Activated CD8-positive, alpha-beta T cell treated with anti-CD3 and anti-CD28 coated beads for 36 hours (primary cell): ENCODE measurements around the gene STUM. TPM values are rescaled to one million over a fixed set of nuclear protein-coding genes. Genes with fewer than 3 reads are reported as not detected.

Source experiments
- ATAC-seq: fragments of 200-7000 bp; cut with Tn5 transposase; one replicate; pipeline ENCODE4 v1.10.0; 2021; ENCODE audit warnings: mild to moderate bottlenecking, moderate library complexity
- CTCF ChIA-PET: fragments of 350-600 bp; sonication (Branson Sonifier 250); formaldehyde crosslinking; loops from one replicate; lab custom pipeline; 2021; ENCODE audit warnings: antibody characterized with exemption; lab: Charles Lee
- POLR2A ChIA-PET: fragments of 350-600 bp; sonication (Branson Sonifier 250); formaldehyde crosslinking; loops from one replicate; lab custom pipeline; 2021; ENCODE audit warnings: antibody characterized with exemption; lab: Charles Lee
- DNase-seq: peaks from one replicate; pipeline ENCODE4 v3.0.0-alpha.2; 2020
- H3K27ac Mint-ChIP-seq: one replicate; pipeline ENCODE4 v1.8.0; 2021; ENCODE audit warnings: mild to moderate bottlenecking, mixed read lengths
- H3K27me3 Mint-ChIP-seq: one replicate; pipeline ENCODE4 v1.8.0; 2021; ENCODE audit warnings: mixed read lengths
- H3K36me3 Mint-ChIP-seq: one replicate; pipeline ENCODE4 v1.8.0; 2021; ENCODE audit warnings: low read depth, mixed read lengths
- H3K4me1 Mint-ChIP-seq: one replicate; pipeline ENCODE4 v1.8.0; 2021; ENCODE audit warnings: low read depth, mixed read lengths
- H3K4me3 Mint-ChIP-seq: one replicate; pipeline ENCODE4 v1.8.0; 2021; ENCODE audit warnings: mild to moderate bottlenecking, moderate library complexity, mixed read lengths
- H3K9me3 Mint-ChIP-seq: one replicate; pipeline ENCODE4 v1.8.0; 2021; ENCODE audit warnings: mixed read lengths
- intact Hi-C: fragments of 100-400 bp; cut with micrococcal nuclease; formaldehyde crosslinking; loops from one replicate; pipeline ENCODE4 v1.10.0; 2022
- total RNA-seq, 2 experiments: library from RNA; stranded (reverse); gene quantifications; one replicate each; pipeline ENCODE4 v1.2.3, GENCODE V29; 2021
- TF ChIP-seq, protein P1 (sequence below): fragments of 200-600 bp; IDR thresholded peaks from one replicate; pipeline ENCODE4 v1.8.0; 2022; ENCODE audit warnings: antibody characterized with exemption, mild to moderate bottlenecking

The STUM gene
- total RNA-seq, 2 experiments from 2014 or later, result not detected

DNA sequence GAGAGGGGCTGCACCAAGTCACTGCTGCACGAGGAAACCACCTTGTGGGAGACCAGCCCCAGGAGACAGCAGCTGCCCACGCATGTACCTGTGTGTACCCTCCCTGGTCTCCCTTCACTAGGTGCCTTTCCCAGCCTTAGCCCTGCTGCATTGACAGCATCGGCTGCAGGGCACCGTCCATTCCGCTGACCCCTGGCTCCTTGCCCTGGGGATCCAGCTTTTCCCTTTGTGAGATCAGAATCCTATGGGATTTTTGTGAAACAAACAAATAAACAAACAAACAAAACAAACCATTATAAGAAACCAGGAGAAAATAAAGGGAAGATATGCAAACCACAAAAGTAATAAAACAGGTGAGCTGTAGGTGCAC lies 2.1 kb downstream of the STUM start:
- Mint-ChIP-seq H3K27ac (no peak overlapping the region), H3K4me3 (no peak overlapping the region), H3K27me3 (peaks cover 50% of the 10 kb centered on the region), H3K4me1 (peaks cover 13% of the 10 kb centered on the region), H3K9me3 (no peaks in the 10 kb centered on the region), H3K36me3 (no peaks in the 10 kb centered on the region)
- POLR2A ChIA-PET, result interaction anchor here (0.6 kb wide), 1 partner anchor 9 kb away, joined by 3 read pairs; no protein-coding TSS in a partner anchor
- CTCF ChIA-PET, result interaction anchor here (0.7 to 4.9 kb wide), 10 partner anchors 17 to 218 kb away, joined by 3 to 23 read pairs (median 3); no protein-coding TSS in a partner anchor
- TF ChIP-seq, protein P1, sequence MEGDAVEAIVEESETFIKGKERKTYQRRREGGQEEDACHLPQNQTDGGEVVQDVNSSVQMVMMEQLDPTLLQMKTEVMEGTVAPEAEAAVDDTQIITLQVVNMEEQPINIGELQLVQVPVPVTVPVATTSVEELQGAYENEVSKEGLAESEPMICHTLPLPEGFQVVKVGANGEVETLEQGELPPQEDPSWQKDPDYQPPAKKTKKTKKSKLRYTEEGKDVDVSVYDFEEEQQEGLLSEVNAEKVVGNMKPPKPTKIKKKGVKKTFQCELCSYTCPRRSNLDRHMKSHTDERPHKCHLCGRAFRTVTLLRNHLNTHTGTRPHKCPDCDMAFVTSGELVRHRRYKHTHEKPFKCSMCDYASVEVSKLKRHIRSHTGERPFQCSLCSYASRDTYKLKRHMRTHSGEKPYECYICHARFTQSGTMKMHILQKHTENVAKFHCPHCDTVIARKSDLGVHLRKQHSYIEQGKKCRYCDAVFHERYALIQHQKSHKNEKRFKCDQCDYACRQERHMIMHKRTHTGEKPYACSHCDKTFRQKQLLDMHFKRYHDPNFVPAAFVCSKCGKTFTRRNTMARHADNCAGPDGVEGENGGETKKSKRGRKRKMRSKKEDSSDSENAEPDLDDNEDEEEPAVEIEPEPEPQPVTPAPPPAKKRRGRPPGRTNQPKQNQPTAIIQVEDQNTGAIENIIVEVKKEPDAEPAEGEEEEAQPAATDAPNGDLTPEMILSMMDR, result no peak
- ATAC-seq, result no peak
- intact Hi-C loops, result no loop called here
- no peak for DNase-seq

DNA sequence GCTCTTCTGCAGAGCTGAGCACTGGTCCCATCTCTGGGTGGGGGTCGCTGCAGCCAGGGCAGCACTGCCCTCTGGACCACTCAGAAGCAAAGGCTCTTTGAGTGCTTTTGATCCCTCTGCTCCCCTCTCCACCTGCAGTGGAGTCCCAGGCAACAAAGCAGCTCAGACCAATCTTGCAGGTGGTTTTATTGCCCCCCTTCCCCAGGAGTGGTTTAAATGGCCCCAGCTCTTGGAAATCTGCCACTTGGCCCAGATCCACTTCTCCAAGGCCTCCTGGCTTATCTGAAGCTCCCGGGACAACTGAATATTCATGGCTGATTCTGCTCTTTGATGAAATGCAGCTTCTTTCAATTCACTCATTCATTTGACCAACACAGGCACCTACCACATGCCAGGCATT lies 2.7 kb downstream of the STUM start:
- DNase-seq, result no peak
- H3K36me3 Mint-ChIP-seq, result no peaks in the 10 kb centered on the region
- ChIA-PET POLR2A (interaction anchor here (0.5 kb wide), 1 partner anchor 142 kb away, joined by 3 read pairs; no protein-coding TSS in a partner anchor), CTCF (interaction anchor here (0.7 to 4.9 kb wide), 7 partner anchors 19 to 354 kb away, joined by 3 to 23 read pairs (median 3); no protein-coding TSS in a partner anchor)
- H3K4me3 Mint-ChIP-seq, result no peak overlapping the region
- peaks cover 47% of the 10 kb centered on the region for H3K27me3 Mint-ChIP-seq
- no peak overlapping the region for H3K27ac Mint-ChIP-seq
- intact Hi-C loops, result no loop called here
- TF ChIP-seq, protein P1, result no peak
- no peak for ATAC-seq
- H3K4me1 Mint-ChIP-seq, result peaks cover 13% of the 10 kb centered on the region
- H3K9me3 Mint-ChIP-seq, result no peaks in the 10 kb centered on the region

DNA sequence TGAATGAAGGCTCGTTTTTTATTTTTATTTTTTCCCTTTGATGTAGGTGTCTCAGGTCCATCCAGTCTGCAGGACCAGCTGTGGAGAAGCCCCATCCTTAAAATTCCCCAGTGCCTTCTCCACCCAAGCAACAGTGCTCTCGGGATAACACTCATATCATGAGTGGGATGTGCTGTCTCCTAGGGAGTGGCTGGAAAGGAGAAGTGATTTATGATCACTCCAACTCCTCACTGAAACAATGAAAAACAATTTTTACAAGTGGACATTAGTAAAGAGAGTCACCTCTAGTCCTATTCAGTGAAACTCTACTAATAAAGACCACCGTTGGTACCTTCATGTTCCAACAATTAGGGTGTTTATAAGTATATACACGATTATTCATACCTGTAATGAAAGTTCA lies 3.5 kb downstream of the STUM start:
- Mint-ChIP-seq H3K27ac (no peak overlapping the region), H3K27me3 (peaks cover 43% of the 10 kb centered on the region), H3K4me3 (no peak overlapping the region), H3K4me1 (peaks cover 13% of the 10 kb centered on the region), H3K36me3 (no peaks in the 10 kb centered on the region), H3K9me3 (no peaks in the 10 kb centered on the region)
- no peak for DNase-seq
- ChIA-PET CTCF (interaction anchor here (1.5 kb wide), 1 partner anchor 44 kb away, joined by 3 read pairs; no protein-coding TSS in a partner anchor), POLR2A (no interaction called here)
- intact Hi-C loops, result no loop called here
- TF ChIP-seq, protein P1, result no peak
- ATAC-seq, result no peak

DNA sequence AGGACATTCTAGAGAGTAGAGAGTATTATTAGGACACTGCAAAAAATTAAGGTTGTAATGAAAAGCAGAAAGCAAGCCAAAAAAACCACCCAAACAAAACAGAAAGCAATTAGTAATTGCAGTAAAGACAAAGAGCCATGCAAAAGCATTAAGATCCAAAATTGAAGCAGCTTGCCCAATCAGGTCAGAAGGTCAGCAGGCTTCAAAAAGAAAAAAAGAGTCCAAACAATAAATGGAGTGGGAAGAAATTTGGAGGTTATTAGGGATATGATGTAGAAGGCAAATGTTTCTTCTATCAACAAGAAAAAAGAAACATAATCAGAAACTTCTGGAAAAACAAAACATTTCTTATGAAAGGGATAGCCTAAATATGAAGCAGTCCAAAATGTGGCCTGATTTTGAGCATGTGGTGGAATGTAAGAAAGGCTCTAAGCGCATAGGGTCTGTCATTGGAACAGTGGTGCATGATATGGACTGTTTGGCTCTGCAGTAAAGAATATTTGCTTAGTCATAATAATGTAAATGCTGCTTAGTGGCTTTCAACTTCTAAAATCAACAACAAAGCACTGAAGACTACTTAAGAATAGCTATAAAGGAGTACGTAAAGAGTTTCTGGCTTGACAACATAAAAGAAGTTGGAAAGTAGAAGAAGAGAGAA lies 4.8 kb downstream of the STUM start:
- ChIA-PET POLR2A (no interaction called here), CTCF (interaction anchor here (1.5 kb wide), 1 partner anchor 16 kb away, joined by 3 read pairs; no protein-coding TSS in a partner anchor)
- ATAC-seq, result no peak
- Mint-ChIP-seq H3K36me3 (no peaks in the 10 kb centered on the region), H3K9me3 (no peaks in the 10 kb centered on the region), H3K27me3 (peaks cover 40% of the 10 kb centered on the region), H3K27ac (no peak overlapping the region), H3K4me1 (peaks cover 10% of the 10 kb centered on the region), H3K4me3 (no peak overlapping the region)
- no peak for DNase-seq
- TF ChIP-seq, protein P1, result no peak
- intact Hi-C loops, result no loop called here

DNA sequence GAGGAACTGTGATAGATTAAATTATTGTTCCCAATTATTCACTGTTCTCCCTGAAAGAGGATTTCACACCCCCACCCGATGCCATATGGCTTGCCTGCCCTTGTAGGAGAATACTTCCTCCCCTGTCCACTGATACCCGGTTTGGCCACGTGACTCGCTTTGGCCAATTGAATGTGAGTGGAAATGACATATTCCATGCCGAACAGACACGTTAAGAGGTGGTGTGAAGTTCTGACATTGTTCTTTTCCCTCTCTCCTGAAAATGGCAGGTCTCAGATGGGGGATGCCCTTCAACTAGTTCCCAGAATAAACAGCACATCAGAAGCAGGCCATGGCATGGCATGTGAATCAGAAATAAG lies 5.3 kb downstream of the STUM start:
- Mint-ChIP-seq H3K4me3 (no peak overlapping the region), H3K9me3 (no peaks in the 10 kb centered on the region), H3K27ac (no peak overlapping the region), H3K36me3 (no peaks in the 10 kb centered on the region), H3K27me3 (peaks cover 40% of the 10 kb centered on the region), H3K4me1 (peaks cover 10% of the 10 kb centered on the region)
- ChIA-PET POLR2A (no interaction called here), CTCF (interaction anchor here (1.5 kb wide), 1 partner anchor 15 kb away, joined by 3 read pairs; no protein-coding TSS in a partner anchor)
- ATAC-seq (no peak), DNase-seq (no peak)
- TF ChIP-seq, protein P1, result no peak
- intact Hi-C loops, result no loop called here
